Esophagus muscularis mucosa (tissue), 3 donors: Measurements from ENCODE around the gene SPPL3.
"Not testable (repeated sequence)": the region's sequence is repeated elsewhere in the genome, so short reads cannot be mapped to it uniquely, and the experiment has no call there.

Experiments used
- POLR2A ChIP-seq: fragments of 450-650 bp; IDR thresholded peaks from one replicate; pipeline ENCODE4 v1.6.1; 2017; ENCODE audit warnings: antibody characterized with exemption, moderate library complexity, mild to moderate bottlenecking, low read depth
- TF ChIP-seq, protein P1 (sequence below), 3 experiments: fragments of 200-600 bp in 2 of 3; fragments of 450-650 bp in 1 of 3; sonication (generic) in 2 of 3; IDR thresholded peaks; one replicate each; pipeline ENCODE4 v1.5.1; 2017 to 2019; ENCODE audit warnings: antibody characterized with exemption in 3 of 3, mild to moderate bottlenecking in 2 of 3, moderate library complexity in 1 of 3

DNA sequence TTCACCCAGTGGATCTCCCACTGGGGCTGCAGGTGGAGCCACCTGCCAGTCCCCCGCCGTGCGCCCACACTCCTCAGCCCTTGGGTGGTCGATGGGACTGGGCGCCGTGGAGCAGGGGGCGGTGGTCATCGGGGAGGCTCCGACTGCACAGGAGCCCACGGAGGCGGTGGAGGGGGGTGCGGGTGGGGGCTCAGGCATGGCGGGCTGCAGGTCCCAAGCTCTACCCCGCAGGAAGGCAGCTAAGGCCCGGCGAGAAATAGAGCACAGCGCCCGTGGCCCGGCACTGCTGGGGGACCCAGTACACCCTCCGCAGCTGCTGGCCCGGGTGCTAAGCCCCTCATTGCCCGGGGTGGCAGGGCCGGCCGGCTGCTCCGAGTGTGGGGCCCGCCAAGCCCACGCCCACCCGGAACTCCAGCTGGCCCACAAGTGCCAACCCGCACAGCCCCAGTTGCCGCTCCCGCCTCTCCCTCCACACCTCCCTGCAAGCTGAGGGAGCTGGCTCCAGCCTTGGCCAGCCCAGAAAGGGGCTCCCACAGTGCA lies 46.2 kb upstream of the SPPL3 start:
- TF ChIP-seq, protein P1, sequence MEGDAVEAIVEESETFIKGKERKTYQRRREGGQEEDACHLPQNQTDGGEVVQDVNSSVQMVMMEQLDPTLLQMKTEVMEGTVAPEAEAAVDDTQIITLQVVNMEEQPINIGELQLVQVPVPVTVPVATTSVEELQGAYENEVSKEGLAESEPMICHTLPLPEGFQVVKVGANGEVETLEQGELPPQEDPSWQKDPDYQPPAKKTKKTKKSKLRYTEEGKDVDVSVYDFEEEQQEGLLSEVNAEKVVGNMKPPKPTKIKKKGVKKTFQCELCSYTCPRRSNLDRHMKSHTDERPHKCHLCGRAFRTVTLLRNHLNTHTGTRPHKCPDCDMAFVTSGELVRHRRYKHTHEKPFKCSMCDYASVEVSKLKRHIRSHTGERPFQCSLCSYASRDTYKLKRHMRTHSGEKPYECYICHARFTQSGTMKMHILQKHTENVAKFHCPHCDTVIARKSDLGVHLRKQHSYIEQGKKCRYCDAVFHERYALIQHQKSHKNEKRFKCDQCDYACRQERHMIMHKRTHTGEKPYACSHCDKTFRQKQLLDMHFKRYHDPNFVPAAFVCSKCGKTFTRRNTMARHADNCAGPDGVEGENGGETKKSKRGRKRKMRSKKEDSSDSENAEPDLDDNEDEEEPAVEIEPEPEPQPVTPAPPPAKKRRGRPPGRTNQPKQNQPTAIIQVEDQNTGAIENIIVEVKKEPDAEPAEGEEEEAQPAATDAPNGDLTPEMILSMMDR (IDR thresholded peaks at IDR 0.05), result not testable (repeated sequence)
- not testable (repeated sequence) for TF ChIP-seq POLR2A
